Activated CD8-positive, alpha-beta memory T cell treated with anti-CD3 and anti-CD28 coated beads for 48 hours (primary cell): ENCODE data around the gene PI16.

ENCODE experiments used
- DNase-seq, 3 experiments: peaks; one replicate each; pipeline ENCODE4 v3.0.0-alpha.2; 2020; ENCODE audit warnings: low read depth in 2 of 3, low spot score in 2 of 3

PI16 gene

DNA sequence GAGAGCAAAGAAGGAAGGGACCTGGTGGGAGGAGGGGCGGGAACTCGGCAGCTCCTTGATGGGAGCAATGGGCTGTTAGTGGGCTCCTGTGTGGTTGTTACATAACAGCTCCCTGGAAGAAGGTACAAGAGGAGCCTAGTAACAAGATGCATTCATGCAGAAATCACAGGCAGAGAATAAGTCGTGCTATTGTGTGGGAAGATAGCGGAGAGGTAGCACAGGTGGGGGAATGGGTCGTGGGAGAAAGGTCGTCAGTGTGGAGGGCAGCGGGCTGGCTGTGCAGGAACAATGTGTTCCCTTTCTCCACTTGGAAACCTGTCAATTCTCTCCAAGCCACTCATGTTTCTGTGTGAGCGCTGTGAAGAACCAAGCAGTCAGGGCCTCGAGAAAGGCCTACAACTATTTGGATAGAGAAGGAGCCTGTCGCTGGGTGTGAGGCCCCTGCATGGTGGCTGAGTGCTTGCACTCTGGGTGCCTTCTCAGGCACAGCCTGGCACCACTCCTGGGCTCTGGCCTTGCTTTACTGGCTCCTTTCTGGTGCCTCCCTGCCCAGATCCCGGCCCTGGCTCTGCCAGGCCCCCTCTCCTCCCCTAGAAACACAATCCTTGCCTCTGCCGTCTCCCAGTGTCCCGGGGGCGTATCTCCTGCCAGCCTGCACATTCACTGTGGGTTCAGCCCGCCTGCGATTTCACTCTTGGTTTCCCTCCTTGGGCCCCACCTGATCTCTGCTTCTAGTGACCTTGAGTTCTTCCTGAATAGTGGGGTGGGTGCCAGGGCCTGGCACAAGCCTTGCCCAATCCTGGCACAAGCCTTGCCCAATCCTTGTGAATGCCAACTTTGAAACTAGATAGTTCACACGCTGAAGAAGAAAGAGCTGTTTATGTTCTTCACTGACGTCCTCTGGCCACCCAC, 43.5 kb downstream of the PI16 start:
- no peak for DNase-seq

DNA sequence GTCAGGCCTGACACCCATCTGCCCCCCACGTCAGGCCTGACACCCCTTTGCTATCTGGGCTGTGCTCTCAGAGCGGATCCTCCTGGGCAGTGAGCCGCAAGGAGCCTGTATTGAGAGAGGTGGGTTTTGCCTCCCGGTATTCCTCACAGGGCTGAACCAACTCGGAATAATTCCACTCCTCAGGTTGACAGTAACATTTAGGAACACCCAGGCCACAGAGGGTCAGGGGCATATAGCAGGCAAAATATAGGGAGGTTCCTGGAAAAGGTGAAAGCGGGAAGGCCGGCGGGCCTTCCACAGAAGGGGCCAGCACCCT, 44.1 kb downstream of the PI16 start:
- DNase-seq: no peak

DNA sequence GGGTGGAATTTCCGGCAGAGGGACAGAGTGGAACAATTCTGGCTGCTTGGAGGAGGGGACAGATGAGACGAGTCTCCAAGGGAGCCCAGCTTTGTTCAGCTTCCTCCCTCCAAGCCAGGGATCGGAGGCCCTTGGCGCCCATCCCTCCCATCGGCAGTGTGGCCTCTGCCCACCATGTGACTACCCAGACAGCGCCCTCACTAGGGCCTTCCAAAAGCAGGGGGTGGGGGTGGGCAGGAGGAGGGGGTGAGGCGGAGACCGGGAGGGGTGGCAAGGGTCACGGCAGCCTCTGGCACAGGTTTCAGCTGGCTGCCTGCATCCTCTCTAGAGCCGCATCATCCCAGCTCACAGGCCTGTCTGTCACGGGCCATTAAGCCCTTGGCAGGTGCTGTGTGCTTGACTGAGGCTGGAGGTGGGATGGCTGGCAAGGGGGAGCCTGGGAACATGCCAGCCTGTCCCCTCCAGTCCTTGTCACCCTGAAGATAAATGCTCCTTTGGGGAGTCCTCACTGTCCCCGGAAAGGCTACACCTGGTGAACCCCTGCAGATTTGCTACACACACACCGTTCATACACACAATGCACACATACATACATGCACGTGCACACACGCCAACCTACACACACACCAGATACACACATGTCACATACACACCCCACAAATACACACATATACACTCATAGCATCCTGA, 44.7 kb downstream of the PI16 start:
- DNase-seq: no peak

GRCh38 chr6:36999751-37000125, 45.2 kb downstream of the PI16 start:
- DNase-seq: no peak

- no peak for DNase-seq
Measured at GRCh38 chr6:37004044-37004980, 49.8 kb downstream of the PI16 start.

DNA sequence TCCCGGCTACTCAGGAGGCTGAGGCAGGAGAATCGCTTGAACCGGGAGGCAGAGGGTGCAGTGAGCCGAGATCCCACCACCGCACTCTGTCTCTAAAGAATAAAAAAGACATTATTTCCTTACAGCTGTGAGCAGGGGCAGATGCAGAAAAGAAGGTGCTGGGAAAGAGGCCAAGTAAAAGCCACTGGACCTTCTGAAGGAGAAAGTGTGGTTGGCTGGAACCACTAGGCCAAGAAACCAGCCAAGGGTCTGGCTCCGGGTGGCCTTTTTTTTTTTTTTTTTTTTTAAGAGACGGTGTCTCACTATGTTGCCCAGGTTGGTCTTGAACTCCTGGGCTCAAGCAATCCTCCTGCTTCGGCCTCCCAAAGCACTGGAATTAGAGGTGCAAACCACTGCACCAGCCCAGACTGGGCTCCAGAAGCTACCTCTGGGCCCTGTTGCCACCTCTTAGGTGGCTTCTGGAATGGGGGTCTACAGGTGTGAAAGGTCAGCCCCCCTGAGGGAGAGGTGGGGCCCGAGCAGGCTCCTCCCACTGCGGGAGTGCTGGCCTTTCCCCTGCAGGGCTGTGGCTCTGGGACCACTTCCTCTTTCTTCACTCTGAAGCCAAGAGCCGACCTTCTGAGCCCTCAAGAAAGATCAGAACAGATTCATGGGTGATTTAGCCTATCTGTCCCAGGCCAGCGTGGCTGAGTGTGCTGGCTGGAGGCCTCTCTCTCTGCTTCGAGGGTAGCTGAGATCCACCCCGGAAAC, 50.7 kb downstream of the PI16 start, which contains the start of gene FGD2:
Gene FGD2 (plus strand): TSS at position 595 of the 750 bp plus-strand sequence. CDS start 163 bp downstream, outside the sequence.
- no peak for DNase-seq

- no peak for DNase-seq
Measured at GRCh38 chr6:37005827-37006567, 51.5 kb downstream of the PI16 start.

- DNase-seq: no peak
Measured at GRCh38 chr6:37006793-37007339, 52.3 kb downstream of the PI16 start.

- DNase-seq: no peak
Measured at GRCh38 chr6:37007340-37008043, 53.0 kb downstream of the PI16 start.

DNA sequence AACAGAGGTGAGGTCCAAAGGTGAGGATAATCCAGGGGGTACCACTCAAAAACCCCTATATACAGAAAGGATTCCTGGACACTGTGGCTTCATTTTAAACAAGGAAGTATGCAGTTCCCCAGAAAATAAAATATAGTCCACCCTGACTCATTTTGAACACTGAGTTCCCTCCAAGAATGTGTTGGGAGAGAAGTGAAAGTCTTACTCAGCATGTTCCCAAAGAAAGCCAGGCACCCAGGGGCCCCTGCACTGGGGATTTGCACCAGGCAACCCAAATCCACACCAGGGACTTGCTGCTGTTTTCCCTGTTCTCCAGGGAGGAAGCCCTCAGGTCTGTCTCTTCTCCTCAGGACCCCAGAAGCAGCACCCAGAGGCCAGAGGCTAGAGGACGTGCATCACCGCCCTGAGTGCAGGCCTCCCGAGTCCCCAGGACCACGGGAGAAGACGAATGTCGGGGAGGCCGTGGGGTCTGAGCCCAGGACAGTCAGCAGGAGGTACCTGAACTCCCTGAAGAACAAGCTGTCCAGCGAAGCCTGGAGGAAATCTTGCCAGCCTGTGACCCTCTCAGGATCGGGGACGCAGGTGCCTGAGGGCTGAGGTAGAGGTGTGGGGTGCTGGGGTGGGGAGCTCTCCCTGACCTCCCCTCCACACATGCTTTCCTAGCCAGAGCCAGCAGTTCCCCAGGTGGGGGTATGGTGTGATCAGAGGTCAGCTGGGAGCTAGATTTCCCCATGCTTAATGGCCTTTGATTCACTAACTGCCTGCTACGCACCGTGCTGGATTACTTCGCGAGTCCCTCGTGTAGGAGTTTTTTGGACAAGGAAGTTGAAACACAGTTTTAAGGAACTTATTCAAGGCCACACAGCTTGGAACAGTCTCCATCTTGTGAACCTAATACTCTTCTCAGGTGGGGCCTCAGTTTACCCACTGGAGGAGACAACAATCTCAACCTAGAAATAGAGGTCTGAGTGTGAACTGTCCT, 54.2 kb downstream of the PI16 start:
- DNase-seq: no peak

GRCh38 chr6:37010402-37010892, 55.9 kb downstream of the PI16 start:
- no peak for DNase-seq

DNA sequence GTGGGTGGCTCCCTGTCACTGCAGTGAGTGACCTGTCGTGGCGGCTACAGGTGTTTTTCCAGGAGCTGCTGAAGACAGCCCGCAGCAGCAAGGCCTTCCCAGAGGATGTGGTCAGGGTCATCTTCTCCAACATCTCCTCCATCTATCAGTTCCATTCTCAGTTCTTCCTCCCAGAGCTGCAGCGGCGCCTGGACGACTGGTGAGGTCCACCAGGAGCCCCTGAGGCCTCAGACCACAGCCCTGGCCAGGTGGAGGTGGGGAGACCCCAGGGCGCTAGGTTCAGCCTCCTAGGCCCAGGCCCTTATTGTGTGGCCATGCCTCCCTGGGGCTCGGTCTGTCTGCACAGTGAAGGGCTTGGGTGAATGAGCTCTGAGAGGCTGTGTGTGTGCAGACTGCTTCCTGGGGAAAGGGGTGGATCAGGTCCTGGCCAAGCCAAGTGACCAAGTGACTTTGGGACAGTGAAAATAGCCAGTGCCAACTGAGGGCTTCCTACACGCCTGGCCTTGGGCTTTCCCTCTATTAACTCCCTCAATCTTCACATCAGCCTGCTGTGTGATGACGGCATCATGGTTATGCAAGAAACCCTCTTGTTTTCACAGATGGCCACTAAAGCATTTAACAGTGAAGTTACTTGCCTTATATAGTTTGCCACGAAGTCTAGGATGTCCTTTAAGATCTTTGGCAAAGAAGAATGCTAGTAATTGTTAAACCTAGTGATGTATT, 57.3 kb downstream of the PI16 start:
- DNase-seq: no peak

GRCh38 chr6:37013516-37014491, 59.3 kb downstream of the PI16 start:
- DNase-seq: no peak
